CD1c-positive myeloid dendritic cell (primary cell): ENCODE results near the gene ENPP6.
A peak's percentile ranks its signal among the peaks of the same experiment; 100 is the strongest.

Experiments used
- DNase-seq: peaks from one replicate; pipeline ENCODE4 v3.0.0-alpha.2; 2016; ENCODE audit errors: extremely low spot score

The ENPP6 gene

DNA sequence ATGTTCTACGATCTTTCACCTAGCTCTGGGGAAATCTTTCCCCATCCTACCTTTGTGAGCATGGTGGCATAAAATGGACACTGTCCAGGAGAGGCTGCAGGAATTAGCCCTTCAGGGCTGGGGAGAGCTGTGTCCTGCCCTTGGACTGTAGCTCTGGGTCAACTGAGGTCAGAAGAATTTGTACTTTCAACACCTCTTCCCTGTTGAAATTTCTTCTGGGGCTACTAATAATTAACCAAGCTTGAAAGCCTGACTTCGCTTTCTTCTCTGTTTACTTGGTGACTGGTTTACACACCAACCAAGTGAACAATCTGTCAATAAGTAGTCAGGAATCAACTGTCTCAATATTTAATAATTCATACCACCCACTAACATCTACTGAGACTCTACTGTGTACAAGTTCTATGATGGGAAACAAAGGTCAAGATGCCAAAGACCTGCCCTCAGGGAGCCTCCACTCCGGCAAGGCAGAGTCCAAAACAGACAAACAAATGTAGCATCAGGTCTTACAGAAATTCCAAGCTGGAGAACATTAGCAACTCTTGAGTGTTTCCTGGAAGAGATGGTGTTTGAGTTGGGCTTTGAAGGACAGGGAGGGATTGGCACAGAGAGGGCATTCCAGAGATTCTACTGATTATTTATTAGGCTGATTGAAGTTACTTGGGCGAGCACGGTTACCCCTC lies 113.1 kb downstream of the ENPP6 start:
- no peak for DNase-seq

DNA sequence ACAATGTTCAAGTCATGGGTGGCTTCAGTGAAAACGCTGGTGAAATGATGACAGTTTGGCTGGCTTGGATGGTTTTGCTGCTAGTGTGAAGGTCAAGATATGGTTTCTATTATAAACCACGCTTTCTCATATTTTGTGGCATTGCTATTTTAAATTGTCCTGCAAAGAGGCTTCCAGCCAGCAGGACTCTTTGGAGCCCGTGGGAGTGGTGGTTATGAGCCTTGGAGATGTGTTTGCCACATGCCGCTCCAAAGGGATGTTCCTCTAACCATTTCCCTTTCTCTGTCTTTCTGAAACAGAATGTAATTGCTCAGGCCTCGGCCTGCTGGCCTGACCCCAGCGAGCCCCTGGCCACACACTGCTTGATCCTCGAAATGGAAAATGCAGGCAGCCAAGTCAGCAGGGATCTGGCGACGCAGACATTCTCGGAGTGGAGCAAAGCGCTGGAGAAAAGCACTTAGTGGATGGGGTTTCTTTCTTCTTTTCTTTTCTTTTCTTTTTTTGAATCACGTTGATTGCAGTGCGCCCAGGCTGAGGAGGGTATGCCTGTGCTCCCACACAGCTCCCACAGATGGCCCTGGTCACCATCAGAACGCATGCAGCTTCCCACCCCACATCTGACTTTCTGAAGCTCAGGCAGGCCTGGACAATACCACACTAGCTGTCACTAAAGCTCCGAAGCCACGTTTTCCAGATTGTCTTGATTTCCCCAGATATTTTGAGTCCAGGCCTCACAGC lies 114.0 kb downstream of the ENPP6 start:
- no peak for DNase-seq

DNA sequence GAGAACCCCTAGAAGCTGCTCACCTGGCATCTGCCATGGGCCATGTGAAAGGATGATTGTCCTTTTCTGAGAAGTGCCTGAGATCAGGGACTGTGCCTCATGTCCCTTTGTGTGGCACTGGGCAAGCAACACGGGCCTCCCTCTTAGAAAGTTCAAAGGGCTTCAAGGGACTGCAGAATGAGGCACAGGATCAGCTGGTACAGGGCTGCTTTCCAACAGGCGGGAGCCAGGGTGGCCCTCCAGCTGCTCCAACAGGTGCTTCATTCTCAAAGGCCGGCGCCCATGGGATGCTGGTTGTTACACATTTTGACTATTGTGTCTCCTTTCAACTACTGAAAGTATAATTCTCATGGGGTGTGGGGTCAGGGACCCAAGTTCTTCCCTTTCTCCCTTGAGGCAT lies 114.7 kb downstream of the ENPP6 start:
- DNase-seq = no peak

DNA sequence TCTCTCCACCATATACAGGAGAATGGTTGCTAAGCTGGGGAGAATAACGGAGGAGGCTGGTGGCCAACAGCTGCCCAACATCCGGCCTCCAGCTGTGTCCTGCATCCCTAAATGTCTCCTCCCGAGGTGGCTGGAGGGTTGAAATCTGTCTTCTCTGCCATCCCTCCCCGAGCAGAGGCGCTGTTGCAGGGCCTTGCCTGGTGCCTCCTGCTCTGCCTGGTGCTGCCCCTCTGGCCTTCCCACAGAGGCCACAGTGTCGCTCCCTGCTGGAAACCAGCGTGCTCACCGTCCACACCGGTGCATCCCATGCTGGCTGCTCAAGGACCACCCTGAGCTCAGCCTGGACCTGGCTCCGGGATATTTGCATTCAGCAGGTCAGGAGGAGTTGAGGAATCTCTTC lies 115.2 kb downstream of the ENPP6 start:
- no peak for DNase-seq

DNA sequence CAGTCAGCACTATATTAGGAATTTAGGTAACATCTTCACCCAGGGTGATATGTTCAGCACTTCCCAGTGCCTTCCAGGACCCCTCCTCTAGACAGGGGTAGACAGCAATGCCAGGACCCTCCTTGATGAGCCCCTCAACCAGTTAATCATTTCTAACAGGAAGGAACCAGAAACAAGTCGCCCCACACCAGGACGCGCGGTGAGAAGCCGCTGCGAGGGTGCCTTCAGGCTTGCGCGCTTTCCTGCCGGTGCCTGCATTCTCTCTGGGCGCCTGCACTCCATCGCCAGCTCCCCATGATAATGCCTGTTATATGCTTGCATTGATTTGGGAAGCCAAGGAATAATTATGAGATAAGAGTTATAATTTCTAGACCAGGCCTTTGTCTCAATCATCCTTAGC lies 116.0 kb downstream of the ENPP6 start:
- no peak for DNase-seq

DNA sequence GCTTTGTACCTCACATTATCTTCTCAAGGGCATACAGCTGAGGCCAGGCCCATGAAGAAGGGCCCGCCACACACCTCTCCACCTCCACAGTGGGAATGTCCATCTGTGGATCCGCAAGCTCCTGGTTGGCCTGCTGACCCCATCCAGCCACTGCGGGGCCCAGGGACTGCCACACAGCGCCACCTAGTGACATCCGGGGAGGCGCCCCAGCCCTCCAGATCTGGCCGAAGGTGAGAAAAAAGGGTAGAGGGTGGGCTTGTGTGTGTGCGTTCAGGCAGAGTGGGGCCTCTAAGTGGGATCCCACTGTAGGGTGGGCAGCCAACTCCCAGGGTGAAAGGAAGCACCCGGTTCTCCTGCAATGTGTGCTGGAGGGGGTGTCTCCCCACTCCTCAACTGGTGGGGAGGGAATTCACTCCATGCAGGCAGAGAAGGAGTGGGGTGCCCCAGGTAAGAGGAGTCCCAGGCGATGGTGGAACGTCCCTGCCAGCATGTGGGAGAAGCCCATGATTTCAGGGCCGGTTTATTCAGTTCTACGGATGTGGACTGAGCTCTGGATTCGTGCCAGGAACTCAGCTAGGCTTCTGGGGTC lies 117.3 kb downstream of the ENPP6 start:
- peak; percentile 48 for DNase-seq

DNA sequence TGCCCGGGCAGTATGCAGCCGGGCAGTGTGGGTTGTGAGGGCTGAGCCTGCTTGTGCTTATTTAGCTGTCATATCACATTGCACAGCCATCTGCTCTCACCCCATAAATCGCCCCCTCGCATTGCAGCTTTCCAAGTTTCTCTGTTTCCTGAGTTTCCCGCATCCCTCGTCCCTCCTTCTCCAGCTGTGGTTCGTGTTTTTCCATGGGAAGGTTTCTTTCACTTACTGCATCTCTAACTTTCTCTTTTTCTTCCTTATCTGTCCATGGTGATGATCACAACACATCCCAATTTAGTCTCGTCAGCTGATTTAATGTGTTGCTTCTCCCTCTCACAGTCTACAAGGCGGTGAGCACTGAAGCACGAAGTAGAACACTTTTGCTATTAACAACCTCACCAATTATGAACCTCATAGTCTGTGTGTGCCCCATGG lies 118.1 kb downstream of the ENPP6 start:
- DNase-seq = no peak

DNA sequence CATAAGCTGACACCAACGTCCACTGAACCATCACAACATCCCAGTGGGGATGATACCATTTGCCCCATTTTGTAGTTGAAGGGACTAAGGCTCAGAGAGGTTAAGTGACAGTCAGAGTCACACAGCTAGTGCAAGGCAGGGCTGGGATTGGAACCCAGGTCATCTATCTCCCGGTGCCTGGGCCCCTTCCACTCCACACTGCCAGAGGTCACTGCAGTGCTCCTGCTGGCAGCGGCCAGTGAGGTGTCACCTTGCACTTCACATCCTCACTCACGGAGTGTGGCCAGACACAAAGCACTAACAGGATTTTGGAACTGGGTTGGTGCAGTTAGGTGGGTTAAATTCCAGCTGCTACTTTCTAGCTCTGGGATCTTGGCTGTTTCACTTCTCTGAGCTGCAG lies 118.7 kb downstream of the ENPP6 start:
- no peak for DNase-seq

DNA sequence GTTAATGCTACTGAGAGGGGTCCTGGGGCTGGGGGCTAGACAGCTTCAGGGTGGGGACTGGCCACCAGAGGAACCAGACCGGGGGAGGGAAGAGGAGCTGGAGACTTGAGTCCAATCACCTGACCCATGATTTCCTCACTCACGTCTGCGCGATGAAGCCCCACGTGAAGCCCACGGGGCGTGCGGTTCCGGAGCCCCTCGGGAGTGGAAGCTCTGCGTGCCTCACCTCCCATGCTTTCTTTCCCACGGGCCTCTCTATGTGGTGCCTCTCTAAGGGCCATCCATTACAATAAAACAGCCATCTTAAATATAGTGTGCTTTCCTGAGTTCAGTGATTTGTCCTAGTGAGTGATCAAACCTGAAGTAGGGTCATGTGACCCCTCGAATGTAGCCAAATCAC lies 119.9 kb downstream of the ENPP6 start:
- DNase-seq = no peak

DNA sequence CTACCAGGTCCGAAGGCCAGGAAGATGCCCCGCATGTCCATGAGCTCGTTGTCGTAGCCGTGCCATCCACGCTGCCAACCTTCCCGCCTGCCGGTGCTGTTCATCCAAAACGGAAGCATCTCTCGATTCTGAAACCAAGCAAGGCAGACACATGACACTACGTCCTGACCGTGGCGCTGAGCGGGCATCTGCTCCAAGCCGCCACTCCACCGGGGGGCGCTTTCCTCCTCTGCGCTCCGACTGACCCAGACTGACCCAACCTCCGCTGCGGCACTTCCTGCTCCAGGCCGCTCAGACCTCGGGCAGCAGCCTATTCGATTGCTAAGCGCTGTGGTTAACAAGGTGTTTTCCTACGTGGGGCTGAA lies 120.5 kb downstream of the ENPP6 start:
- peak; percentile 52 for DNase-seq

DNA sequence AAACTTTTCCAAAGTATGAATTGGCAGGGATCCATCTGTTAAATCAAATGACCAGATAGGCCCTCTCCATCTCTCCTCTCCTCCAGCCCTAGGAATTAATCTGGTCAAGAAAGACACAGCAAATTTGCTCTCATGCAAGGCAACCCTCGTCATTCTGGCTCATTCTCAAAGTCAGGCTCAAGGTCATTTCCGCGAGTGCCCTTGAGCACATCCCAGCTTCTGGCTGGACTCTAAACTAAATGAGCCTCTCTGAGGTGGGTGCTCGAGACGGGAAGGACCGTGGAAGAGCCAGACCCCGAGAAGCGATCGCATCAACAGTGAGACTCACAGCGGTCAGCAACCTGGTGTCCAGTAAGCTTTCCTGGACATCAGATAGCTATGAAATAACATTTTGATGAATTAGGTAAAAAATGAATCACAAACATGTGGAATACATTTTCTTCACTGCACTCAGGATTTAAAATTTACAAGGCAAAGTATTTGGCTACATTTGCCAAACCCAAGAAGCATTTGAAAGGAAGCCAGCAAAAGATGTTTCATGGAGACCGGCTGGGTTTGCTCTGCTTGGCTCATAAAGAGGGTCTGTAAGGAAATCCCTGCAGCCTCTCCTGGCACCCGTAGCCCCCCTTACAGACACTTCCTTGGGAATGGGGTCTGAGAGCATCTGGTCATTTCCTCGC lies 121.0 kb downstream of the ENPP6 start:
- no peak for DNase-seq

DNA sequence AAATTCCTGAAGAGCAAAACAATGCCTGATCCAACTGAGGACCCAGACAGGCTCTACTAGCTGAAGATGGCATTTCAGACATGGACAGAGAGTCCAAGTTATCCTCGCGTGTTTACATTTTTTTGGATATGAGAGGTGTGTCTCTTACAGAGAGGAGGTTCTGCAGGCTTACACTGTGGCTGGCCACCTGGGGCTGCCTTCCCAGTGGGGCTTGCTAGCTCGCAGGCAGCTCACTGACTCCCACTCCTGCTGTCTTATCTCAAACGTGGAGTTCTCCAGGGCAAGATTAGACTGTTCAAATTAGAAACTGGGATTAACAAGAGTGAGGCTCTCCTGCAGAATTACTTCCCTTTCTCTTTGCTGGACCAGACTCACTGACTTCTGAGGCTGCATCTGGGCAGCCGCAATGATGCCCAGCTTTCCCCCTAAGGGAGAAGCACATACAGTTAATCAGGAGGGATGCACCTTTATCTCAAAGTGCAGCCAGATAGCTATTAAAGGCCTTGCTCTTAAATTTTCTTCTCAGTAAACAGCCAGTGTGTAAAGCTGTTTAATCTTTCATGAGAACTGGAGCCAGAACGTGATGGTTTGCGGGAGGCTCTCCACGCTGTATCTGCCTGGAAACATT lies 123.0 kb downstream of the ENPP6 start:
- DNase-seq = no peak

DNA sequence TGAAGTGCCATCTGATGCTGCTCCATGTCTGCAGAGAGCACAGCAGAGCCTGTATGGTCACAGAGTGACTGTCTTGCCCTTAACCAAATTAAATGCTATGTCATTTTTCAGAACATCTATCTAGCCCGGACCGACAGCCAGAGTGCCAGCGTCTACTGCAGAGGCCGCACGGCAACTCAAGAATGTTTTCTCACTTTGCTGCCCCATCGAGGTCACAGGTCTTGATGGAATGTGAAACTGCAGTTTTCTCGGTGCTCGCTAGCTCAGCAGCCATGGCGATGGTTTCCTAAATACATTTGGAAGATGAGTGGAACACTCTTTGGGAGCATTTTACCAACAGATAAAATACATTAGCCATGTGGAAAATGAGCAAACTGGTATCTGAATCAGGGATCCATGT lies 125.7 kb downstream of the ENPP6 start:
- no peak for DNase-seq

DNA sequence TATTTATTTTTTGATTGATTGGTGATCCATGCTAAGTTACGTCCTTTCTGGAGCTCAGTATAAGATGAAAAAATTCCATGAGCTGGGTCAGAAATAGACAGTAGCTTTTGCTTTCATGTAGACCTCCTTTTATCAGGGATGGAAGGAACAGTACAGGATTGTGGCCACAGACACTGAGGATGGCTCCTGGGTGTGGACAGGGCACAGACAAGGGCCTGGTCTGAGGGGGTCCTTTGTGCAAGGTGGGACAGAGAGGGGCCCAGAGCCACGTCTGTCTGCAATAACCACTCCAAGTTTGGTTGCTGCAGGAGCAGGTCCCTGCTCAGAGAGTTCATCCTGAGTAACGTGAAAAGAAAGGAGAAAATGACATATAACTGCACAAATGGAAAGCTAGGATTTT lies 127.1 kb downstream of the ENPP6 start:
- no peak for DNase-seq

DNA sequence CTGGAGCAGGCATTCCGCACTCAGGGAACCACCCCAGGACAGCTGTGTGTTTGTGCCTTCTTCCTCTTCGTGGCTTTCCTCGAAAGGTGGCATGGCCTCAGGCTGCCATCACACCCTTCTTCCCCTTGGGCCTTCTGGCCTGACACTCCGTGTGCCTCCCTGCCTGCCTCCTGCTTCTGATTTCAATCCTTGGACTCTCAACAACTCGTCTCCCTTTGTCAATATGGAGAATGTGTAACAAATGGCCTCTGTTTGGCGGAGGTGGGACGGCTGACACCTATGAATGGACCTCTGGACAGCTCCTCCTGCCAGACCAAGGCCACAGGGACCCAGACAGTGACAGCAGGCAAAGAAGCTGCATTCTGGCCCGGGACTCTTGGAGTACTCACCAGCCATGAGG lies 137.0 kb downstream of the ENPP6 start:
- no peak for DNase-seq

DNA sequence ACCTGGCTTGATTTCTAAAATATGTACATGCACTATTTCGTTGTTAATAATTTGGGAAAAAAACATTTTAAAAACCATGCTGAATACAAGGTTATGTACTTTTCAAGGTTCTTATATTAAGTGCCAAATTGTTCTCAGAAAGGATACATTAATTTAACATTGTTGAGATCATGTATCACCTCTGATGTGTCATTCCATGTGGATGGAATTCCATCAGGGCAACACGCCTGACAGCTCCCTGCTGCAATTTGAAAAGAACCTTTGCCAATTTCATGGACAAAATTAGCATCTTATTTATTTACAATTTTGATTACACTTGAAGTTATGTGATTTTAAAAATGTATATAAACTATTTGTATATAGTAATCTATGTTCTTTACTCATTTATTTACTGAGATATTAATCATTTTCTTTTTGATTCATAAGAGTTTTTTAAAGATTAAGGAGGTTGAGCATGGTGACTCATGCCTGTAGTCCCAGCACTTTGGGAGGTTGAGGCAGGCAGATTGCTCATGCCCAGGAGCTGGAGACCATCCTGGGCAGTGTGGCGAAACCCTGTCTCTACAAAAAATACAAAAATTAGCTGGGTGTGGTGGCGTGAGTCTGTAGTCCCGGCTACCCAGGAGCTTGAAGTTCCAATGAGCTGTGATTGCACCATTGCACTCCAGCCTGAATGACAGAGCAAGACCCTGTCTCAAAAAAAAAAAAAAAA lies 142.8 kb downstream of the ENPP6 start:
- no peak for DNase-seq

DNA sequence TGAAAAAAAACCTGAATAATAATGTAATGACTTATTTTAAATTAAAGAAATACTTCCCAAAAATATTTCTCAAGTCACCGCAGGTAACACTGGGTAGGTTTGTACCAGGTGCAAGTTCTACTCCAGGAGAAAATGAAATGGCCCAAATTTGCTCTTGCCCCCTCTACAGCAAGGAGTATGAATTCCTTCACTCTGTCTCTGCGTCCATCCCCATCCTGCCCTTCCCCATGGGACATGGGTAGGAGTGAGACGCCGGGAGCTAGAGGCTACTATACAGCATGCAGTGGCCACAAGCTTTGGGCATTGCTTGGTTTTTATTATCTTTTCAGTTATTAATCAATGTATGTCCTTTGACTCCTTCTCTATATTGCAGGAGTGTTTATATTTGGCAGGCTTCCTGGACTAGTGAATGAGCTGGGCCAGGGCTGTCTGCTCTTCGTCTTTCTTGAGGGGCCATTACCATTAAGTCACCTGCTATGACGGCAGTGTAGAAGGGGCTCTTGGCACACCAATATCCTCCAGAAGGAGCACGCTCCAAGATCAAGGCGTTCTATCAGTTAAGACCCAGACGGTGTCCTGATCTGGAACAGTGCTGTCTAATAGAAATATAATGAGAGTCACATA lies 149.6 kb downstream of the ENPP6 start:
- no peak for DNase-seq

DNA sequence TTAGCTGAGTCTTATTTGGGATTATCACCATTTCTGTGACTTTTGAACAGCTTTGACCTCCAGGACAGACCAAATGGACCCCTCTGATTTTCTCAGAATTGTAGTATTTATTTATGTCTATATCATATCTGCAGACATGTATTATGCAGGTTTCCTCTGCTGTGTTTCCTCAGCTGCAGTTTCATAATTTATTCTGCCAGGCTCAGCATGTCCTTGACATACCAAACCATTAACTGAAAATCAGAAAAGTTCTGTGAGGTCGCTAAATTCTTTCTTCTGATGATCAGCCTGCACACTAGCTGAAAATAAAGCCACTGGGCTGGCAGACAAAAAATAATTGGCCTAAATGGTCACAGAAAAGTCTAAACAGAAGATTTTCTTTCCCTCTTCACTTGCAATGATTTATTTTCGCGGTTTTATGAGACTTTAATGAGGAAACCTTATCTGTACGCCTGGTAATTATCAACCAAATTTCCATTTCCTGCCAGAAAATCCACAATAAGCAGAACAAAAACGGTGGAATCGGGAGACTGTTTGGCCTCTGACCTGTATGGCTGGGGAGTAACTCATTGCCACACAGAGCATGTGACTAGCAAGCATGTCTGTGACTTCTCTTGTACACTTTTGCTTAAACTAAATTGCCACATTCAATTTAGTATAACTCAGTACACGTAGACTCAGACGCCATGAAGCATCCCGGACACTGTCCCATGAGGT lies 150.9 kb downstream of the ENPP6 start:
- DNase-seq = no peak

DNA sequence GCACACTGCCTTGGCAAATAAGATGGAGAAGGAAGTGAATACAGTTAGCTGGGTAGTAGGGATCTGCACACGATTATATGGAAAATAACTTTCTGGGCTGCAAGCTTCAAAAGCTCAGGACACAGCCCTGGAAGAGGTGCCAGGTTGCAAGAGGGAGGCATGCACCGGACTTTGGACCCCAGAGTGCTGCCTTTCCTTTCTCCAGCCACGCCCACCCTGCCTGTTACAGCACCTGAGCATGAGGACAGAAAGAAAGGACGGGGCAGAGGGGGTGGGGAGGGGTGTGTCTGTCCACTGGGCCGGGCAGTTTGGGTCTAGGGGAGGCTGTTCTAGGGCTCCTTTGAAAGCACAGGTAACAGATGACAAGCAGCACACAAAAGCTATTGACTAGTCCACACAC lies 152.8 kb downstream of the ENPP6 start:
- no peak for DNase-seq

DNA sequence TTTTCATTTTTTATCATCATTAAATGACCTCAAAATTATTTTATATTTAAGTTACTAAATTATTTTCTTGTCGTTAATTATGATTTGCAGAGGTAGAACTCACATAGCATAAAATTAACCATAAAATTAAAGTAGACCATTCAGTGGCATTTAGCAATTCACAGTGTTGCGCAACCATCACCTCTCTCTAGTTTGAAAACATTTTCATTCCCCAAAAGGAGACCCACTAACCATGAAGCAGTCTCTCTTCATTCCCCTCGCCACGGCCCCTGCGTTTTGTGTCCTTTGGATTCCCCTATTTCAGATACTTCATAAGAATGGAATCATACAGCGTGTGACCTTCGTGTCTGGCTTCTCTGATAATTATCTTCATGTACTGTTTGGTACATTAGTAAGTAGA lies 154.9 kb downstream of the ENPP6 start:
- no peak for DNase-seq

DNA sequence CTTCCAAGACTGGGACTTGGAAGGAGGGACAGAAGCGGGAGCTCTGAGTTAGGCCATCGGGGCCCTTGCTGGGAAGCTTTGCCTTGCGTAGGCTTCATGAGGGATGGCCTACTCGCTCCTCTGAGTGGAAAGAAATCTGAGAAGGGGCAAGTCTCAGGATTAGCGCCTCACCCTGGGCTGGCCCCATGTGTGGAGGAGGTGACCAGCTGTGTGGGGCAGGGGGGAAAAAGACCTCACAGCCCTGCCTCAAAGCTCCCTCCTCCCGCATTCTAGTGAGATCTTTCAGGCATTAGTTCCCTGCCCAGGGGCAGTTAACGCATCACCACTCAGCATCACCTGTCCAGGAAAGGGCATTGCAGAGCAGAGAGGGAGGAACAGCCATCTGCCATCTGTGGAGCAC lies 156.1 kb downstream of the ENPP6 start:
- DNase-seq = no peak
